COLO668 (cell line): ENCODE measurements around the gene EDN2.

Experiments used
- DNase-seq: peaks from one replicate; lab custom pipeline; 2025; ENCODE audit not compliant: unreplicated experiment; lab: John Stamatoyannopoulos, UW

EDN2 gene

DNA sequence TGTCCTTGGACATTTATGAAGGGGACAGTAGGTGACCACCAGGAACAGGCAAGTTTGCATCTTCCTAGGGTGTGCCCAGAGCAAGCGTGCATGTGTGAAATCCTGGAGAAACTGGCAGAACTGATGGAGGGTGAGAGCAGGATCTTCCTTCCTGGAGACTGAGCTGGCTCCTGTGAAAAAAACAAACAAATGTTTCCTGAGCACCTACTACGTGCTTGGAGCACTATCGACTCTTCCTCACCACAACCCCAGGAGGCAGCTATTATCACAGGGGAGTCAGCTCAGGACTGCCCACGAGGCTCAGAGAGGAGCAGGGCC lies 1.5 kb upstream of the EDN2 start:
- DNase-seq, result no peak

DNA sequence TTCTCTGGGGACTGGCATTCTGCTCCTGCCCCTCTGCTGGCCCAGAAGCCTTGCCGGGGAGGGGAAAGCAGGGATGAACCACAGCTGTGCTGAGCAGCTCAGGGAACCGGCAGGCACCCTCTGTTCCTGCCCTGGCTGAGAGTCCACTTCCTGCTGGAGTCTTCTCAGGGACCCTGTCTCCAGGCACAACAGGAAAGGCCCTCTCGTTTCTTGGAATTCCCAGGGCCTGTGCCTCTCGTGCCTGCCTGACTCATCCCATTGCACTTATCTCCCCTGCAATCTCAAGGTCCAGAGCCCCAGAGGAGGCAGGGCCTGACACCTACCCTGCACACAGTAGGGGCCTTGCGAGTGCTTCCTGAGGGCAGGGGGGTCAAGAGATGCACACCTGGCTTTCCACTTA lies 1.1 kb upstream of the EDN2 start:
- DNase-seq, result no peak

DNA sequence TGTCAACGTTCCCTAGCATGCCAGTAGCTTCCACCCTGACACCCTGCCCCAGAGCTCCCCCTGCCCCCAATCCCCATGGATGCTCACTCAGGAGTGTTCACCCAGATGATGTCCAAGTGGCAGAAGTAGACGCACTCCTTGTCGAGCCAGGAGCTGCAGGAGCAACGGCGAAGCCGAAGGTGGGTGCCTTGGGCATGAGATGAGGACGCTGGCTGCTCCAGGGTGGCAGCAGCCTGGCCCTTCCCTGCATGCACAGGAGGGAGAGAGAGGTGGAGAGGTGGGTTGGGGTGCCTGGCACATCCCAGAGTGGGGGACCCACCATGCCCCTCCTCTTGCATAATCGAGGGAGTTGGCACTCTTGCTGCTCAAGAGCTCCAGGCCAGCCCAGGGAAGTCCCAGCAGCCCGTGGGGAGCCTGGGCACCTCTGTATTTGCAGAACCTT lies 502 bp downstream of the EDN2 start:
- no peak for DNase-seq

DNA sequence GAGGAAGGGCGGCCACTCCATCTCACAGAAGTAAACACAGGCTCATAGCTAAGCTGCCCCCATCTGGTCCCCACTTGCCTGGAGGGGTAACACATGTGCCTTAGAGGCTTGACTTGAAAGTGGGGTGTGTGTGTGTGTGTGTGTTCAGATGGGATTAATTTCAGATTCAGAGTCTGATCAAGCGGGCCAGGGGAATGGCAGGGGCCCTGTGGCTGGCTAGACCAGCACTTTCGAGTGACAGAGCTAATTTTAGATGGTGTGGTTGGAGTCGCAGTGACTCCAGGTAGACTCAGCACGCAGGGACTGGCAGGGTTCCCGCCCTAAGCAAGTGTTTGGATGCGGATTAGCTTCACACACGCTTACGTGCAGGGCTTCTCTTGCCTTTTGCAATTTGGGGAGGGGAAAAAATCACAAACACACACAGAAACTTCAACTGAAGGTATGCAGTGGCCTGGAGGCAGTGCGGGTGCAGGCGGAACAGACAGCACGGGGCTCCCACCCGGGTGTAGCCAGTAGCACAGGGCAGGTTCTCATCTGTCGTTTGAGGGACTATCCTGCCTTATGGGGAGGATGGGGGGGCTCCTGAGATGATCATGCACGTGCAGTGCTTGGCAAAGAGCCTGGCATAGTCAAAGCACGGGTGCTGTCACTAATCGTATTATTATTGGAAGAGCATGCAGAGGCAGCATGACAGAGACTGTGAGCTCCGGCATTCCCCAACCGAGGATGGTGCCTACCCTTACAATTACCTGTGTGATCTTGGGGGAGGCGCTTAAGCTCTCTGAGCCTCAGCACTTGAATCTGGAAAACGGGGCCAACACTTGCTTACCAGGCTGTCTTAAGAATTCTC lies 1.3 kb downstream of the EDN2 start:
- DNase-seq, result no peak

DNA sequence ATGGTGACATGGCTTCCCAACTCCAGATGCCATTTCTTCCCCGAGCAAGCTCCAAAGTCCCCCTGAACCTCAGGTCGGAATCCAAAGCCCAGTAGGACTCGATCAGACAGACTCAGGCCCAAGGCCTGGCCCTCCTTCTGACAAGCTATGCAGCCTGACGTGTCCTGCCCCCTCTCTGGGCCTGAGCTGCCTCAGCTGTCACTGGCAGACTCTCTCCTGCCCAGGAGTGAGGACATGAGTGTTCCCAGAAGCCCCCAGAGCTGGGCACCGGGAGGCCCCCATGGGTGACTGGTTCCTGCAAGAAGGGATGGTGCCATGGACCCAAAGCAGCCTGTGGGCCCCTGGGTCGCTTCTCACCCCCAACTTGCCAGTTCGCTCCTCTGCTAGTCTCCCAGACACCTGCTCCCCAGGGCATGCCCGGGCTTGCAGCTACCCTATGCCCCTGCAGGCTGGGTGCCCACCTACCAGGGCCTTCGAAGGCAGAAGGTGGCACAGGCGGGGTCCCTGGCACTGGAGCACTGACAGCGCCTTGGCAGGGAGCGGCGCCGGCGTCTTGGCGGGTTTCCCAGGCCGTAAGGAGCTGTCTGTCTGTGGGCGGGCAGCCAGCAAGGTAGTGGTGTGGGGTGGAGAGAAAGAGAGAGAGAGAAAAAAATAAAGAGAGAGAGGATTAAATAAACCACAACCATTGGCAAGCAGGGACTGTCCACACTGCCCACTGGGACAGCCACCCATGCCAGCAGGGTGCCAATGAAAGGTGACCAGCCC lies 2.3 kb downstream of the EDN2 start:
- peak; percentile 51 for DNase-seq

DNA sequence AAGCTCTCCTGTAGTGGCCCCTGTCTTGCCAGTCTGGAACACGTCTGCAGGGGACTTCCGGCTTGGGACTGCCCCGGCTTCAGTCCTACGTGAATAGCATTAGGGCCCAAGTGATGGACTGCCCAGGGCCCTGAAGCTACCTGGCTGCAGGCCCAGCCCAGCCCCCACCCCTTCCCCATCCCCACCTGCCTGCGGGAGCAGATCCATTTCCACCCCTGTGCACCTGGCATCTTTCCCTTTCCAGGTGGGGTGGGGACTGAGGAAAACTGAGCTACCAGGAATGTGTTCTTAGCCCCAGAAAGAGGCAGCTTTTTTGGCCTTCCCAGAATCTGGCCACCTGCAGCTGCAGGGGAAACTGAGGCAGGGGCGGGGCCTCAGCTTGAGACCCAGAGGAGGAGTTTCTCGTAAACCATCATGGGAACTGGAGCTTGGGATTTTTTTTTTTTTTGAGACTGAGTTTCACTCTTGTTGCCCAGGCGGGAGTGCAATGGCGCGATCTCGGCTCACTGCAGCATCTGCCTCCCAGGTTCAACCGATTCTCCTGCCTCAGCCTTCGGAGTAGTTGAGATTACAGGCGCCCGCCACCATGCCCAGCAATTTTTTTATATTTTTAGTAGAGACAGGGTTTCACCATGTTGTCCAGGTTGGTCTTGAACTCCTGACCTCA lies 3.2 kb downstream of the EDN2 start:
- DNase-seq, result peak; percentile 91

DNA sequence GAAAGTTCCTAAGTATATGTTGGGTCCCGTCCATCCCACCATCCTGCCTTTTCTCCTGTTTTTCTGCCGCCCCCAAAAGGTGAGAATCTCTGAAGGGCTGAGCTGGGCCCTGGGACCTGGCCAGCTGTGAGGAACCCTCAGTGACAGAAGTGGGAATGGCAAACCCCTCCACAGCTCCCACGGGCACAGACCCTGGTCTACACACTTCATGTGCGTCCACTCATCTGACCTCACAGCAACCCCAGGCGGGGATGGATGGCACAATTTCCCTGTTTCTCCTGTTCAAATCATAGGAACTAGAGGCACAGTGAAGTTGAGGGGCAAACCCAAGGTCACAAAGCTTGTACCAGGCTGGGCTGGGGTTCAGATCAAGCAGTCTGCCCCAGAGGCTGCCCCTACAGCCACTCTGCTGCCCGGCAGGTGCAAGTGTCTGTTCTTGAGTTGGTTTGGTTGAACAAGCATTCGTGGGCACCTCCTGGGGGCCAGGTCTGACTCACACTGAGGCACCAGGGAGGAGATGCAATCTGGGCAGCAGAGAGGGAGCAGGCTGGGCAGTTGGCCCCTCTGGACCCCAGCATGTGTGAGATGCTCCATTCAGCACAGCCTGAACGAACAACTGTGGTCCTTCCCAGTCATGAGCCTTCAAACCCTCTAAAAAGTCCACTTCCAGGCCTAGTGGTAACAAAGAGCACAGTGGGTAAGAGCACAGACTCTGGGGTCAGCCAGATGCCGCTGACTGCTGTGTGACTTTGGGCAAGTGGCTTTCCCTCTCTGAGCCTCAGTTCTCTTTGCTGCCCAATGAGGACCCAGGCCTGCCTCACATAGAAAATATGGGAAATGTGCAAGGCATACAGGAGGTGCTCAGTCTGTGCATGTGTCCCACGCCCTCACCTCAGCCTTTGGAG lies 4.0 kb downstream of the EDN2 start:
- DNase-seq, result no peak

DNA sequence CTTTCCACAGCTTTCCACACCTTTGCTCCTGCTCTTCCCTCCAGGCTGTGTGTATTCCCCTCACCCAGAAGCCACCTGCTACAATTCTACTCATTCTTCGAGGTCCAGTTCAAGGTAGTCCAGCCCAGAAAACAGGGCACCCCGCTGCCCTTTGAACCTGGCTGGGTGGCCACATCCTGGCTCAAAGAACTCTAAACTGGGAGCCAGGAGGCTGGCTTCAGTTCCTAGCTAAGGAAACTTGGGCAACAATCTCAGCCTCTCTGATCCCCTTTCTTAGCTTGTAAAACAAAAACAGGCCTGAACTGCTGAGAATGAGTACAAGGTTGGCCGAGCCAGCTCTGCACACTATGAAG lies 4.7 kb downstream of the EDN2 start:
- no peak for DNase-seq

DNA sequence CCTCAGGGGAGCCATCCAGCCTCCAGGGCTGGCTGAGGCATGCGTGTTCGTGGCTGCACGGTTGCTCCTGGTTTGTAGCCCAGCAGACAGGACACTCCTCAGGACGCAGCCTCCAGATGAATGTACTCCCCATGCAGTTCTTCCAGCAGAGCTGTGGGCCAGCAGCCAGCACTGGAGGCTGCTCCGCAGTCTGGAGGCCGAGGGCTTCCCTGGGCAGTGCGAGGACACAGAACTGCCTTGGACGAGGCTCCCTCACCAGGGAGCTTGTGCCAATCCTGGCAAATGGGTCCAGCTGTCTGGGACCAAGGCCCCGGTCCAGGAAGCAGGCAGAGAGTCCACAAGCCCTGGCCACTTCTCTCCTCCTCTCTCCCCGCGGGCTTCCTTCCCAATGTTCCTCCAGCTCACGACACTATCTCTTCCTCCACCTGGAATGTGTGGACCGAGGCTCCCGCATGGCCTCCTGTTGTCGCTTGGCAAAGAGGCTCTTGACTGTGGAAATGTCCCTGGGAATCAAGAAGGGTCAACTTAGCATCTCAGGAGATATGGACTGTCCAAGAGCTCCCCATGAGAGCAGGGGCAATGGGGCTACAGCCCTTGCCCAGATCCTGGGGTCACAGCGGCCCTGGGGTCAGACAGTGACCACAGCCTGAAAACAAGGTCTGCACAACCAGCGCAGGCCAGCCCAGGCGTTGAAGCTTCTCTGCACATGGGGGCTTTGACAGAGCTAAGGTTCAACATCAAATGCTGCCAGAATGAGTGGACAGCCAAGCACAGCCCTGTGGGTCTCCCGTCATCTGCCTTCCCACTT lies 5.3 kb downstream of the EDN2 start:
- no peak for DNase-seq

DNA sequence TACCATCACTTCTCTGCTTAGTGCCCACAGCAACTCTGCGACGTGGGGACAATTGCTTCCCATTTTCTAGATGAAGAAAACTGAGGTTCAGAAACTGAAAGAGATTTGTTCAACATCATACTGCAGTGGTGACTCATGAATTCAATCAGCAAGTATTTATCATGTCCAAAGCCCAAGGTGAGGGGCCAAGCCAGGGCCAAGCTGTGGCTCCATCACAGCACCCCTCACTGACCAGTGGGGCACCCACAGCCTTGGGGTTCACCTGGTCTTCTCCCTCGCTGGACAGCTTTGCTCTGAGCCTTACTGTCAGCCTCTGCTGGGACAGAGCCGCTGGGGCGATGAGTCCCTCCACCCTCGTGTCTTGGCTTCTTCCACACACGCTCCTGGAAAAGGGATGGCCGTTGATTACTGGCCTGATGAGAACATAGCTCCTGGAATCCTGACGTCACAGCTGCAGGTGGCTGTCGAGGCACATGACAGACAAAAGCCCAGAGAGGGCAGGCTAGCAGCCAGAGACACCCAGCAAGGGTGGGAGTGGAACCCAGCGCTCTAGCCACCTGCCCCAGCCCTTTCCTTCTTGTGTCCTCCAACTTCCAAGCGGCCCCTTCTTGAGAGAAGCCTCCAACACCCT lies 6.2 kb downstream of the EDN2 start:
- DNase-seq, result no peak

DNA sequence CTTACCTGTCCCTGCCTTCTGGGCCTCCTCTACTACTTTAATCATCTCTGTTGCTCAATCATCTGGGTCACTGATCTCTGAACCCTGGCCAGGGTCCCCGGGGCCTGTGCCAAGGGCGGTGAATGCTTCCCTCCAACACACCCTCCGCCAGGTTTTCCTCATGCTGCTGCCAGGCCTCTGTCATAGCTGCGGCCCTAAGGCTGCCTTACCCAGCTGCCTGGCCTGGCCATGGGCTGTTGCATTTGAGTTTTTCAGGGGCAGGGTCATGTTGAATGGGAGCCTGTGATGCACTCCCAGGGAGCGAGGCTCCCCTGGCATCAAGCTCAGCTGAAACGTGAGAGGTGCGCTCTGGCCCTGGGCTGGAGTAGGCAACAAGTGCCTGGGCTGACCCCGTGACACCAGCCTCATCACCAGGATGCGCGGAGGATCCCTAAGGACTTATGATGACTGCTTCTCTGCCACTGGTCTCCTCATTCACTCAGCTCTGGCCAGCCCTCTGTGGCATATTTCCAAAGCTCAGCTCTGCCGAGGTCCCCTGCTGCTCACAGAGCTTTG lies 7.6 kb downstream of the EDN2 start:
- no peak for DNase-seq

DNA sequence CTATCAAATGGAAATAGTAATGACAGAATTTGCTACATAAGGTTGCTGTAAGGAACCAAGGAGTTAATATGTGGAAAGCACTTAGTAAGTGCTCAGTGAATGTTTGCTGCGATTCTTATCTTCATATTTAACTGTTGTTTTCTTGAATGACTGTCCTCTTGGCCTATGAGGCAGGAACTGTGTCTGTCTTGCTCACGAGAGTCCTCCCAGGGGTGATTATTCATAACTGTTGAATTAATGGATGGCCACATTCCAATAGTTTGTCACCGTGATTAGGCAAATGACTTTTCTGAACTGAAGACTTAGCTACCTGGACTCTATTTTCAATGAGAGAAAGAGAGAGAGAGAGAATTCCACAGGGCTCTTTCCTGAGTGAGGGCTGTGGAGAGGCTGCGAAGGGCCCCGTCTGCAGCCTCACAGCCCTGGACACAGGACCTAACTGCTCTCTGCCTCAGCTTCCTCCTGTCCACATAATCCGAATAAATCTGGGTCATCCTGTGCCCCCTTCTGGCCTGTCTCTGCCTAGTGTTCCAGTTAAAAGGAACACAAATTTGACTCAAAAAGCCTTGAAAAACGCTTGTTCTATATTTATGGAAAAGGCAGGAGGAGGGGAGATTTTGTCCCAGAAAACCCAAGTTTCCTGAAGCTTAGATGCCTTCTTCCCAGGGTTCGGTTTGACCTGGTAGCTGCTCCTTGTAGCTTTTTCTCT lies 8.5 kb downstream of the EDN2 start:
- no peak for DNase-seq

DNA sequence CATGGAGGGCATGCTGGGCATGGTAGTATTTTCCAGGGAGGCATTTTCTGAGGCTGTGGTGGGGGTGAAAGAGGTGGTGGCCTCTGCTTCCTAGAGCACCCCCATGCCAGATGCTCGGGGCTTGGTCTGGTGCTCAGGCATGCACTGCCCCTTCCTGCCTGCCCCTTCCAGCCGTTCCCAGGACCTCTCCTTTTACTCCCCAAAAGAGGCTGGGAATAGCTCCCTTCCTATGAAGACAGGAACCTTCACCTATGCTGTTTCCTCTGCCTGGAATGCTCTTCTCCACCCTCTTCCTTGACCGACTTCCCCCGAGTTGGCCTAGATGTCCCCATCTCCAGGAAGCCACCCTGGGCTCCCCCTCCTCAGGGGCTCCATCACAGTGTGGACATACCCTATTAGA lies 9.1 kb downstream of the EDN2 start:
- DNase-seq, result no peak

DNA sequence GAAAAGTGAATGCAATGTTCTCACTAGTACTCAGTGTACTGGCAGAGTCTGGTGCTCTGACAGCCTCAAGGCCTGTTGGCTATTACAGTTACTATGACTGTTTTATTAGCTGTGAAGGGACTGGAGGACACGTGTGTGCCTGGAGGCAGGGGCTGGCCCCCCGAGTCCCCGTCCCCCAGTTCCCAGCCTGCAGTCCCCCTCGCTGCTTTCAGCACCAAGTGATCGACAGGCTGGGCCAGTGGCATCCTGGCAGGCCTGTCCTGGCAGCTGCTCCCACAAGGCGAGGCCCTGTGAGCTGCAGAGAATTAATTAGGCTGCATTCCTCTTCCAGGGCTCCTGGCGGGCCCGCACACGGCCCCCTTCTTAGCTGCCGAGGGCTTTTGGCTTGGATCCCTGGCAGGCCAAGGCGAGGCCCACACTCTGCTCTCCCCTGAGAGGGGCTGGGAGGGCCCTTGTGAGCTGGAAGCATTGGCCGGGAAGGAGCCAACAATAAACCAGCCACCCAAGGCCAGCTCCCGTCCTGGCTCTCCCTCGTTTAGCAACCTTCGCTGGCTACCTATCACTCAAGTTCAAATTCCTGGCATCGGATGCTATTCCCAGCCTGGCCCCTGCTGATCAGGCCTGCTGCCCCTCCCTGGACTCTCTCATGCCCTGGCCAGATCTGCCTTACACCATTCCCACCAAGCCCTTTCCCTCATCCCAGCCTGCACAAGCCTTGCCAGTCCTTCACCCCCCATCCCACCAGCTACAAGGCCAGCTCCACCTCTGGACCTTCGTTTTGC lies 9.8 kb downstream of the EDN2 start:
- DNase-seq, result no peak

DNA sequence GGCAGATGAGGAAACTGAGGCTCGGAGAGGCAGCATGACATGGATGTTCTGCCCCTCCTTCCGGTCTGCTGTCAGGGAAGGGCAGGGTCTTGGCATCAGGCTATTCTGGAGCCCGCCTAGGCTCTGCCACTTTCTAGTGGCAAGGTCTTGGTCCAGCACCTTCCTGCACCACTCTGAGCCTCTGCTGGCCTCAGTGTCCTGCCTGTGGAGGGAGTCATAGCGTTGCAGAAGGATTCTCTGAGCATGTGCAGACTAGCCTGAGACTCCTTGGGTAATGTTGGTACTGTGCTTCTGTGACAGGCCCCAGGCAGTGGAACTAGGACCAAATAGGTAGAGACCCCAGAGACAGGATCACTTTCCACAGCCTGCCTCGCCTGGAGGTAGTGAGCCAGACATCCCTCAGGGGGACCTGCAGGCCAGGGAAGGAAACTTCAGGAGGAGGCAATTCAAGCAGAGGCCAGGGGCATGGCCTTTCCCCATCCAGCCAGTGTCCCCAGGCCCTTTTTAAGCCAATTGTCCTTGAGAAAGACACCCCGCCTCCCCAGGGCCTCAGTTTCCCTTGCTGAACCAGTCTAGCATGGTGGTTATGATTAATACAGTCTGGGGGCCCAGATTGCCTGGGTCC lies 10.6 kb downstream of the EDN2 start:
- no peak for DNase-seq

DNA sequence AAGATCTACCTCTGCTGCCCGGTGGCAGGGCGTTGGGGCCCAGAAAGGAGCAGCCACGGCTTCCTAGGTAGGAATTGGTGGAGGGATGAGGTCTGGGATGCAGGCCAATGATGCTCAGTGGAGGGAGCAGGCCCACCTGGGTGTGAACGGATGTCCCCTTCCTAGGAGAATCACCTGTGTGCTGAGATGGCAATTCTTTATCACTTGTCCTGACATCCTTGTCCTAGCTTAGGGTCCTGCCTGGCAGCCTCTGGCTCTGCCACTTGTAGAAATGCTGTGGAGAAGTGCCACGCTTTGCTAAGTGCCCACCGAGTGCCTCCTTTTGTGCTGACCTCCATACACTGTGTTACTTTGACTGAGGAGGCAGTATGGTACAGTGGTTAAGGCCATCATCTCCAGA lies 12.8 kb downstream of the EDN2 start:
- no peak for DNase-seq

DNA sequence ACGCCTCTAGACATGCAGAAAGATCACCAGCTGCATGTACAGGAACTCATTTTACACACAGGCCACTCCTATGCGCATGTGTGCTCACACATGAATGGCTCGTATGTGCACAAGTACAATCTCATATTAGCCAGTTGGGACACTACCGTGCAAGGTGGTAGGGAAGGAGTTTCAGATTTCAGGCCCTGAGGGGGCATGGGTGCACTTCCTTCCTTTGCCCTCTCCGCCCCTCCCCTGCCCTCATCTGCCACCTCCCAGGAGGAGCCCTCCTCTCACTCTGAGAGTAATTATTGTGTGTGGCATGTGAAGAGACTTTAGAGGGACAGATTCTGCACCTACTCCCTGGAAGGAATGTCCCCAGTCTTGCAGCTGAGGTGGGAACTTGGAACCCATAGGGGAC lies 14.8 kb downstream of the EDN2 start:
- peak; percentile 32 for DNase-seq
